ENCODE data around the gene KAZN. TPM values are rescaled to one million over a fixed set of nuclear protein-coding genes. Genes with fewer than 3 reads are reported as not detected.

Gene KAZN
- total RNA-seq, 2 donors from 2014 or later, result 3.4 to 12.2 TPM

DNA sequence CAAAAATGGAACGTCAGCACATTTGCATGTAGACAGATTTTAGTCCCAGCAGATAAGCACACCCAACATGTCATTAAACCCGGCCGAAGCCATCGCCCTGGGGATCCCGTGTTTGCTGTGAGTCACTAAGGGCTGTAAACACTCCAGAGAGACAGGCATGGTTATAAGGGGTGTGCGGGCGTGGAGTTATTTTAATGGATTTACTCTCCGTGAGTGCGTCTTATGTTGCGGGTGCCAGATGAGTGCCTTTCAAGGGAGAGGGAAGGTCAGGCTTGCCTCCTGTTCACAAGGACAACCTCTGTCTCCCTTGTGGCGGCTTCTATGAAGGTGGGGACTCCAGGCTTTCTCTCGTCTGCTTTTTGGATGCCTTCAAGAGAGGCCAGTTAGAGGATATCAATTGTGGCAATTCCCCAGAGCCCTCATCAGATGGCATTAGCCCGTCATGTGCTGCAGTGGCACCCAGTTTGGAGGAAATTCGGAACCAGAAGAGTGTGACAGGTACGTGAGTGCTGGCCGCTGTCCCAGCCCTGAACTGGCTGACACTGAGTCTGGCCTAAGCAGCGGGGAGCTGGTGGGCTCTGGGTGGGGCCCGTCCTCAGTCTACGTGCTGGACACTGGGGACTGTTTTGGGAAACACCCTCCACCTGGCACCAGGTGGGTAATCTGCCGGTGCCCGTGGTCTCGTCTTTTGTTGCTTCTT is 331.2 kb downstream of the KAZN start:
- peak in 3 of 4 donors; percentile 26 to 54 (median 32) for DNase-seq
- peaks cover 10% of the 10 kb centered on the region for H3K4me1 ChIP-seq
- TF ChIP-seq, protein P1, sequence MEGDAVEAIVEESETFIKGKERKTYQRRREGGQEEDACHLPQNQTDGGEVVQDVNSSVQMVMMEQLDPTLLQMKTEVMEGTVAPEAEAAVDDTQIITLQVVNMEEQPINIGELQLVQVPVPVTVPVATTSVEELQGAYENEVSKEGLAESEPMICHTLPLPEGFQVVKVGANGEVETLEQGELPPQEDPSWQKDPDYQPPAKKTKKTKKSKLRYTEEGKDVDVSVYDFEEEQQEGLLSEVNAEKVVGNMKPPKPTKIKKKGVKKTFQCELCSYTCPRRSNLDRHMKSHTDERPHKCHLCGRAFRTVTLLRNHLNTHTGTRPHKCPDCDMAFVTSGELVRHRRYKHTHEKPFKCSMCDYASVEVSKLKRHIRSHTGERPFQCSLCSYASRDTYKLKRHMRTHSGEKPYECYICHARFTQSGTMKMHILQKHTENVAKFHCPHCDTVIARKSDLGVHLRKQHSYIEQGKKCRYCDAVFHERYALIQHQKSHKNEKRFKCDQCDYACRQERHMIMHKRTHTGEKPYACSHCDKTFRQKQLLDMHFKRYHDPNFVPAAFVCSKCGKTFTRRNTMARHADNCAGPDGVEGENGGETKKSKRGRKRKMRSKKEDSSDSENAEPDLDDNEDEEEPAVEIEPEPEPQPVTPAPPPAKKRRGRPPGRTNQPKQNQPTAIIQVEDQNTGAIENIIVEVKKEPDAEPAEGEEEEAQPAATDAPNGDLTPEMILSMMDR (IDR thresholded peaks at IDR 0.05), result no peak
- TF ChIP-seq POLR2A (IDR thresholded peaks at IDR 0.05), result no peak
- ATAC-seq, result peak; percentile 30
- WGBS, 2 donors, result 71 to 77% methylated on average over 18 to 21 of the region's 22 CpGs
- no peak overlapping the region for H3K4me3 ChIP-seq
- H3K36me3 ChIP-seq (replicated peaks in 1 of 2; ENCODE audit: insufficient read depth in 1 of 2, low read depth in 2 of 2), result no peaks in the 10 kb centered on the region
- intact Hi-C loops (cut with DNase I), result no loop called here
- no peak overlapping the region for H3K27ac ChIP-seq
- no peaks in the 10 kb centered on the region for H3K9me3 ChIP-seq
- no peaks in the 10 kb centered on the region for H3K27me3 ChIP-seq

DNA sequence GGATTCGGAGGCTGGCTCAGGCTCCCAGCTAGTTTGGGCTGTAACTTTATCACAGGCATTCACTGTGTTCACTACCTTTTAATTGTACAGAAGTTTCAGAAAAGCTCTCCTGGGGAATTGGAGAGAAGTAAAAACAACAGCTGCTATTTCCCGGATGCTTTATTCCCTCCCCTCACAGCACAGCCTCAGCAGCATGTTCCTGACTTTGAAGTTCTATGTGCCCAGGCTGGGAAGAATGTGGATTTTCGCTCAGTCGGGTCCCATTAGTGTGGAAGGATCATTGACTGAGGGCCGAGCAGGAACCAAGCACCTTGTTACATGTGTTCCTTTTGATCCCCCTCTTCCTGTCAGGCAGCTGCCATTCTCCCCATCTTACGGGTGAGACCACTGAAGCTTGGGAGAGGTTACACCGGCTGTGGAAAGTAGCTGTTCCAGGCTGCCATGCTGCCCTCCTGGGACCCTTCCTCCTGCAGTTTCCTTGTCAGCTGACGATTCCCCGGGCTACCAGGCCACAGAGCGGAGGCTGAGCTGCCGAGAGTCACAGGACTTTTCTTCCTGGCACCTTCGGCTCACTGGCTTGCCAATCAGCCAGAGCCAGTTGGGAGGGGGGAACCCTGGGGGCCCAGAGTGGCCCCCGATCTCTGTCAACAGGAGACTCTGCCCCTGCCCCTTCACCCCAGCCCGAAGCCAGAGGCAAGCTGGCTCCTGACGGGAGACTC is 331.9 kb downstream of the KAZN start:
- TF ChIP-seq, protein P1 (IDR thresholded peaks at IDR 0.05), result no peak
- no peak for TF ChIP-seq POLR2A (IDR thresholded peaks at IDR 0.05)
- WGBS, 2 donors, result 84 to 89% methylated on average over 15 of the region's 15 CpGs
- H3K4me3 ChIP-seq, result no peak overlapping the region

DNA sequence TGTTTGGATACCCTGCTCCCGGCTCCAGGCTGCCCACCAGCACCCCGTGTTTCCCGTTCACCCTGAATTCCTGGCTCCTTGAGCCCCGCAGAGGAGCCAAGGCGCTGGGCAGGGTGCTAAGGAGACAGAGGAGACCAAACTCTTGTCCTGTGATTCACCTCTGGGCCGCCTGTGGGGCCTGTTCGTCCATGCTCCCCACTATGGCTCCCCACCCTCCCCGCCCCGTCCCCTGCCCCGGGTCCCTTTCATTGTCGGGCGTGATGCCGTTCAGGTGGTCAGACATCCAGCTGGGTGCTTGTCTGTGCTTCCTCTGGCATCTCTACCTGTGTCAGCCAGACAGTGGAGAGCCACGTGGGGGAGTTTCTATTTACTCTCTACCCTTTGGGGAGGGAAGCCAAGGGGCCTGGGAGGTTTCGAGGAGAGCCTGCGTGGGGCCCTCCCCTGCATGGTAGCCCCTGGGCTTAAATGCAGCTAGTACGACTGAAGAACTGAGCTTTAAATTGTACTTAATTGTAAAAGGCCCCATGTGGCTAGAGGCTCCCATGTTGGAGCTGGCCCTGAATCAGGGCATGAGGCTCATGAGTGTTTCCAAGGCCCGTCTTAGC is 333.7 kb downstream of the KAZN start:
- H3K9me3 ChIP-seq, result no peaks in the 10 kb centered on the region
- H3K4me3 ChIP-seq, result no peak overlapping the region
- no peaks in the 10 kb centered on the region for H3K27me3 ChIP-seq
- 93% methylated on average over 14 to 15 of the region's 18 CpGs for WGBS, 2 donors
- ATAC-seq, result no peak
- intact Hi-C loops (cut with DNase I), result no loop called here
- H3K36me3 ChIP-seq (replicated peaks in 1 of 2; ENCODE audit: insufficient read depth in 1 of 2, low read depth in 2 of 2), result no peaks in the 10 kb centered on the region
- H3K4me1 ChIP-seq, result no peaks in the 10 kb centered on the region
- no peak for DNase-seq
- TF ChIP-seq, protein P1 (IDR thresholded peaks at IDR 0.05), result no peak
- TF ChIP-seq POLR2A (IDR thresholded peaks at IDR 0.05), result no peak
- H3K27ac ChIP-seq, result no peak overlapping the region

More for the DNA sequence above, 331.9 kb downstream of the KAZN start:
- intact Hi-C loops (cut with DNase I), result no loop called here
- H3K27ac ChIP-seq, result no peak overlapping the region
- H3K36me3 ChIP-seq (replicated peaks in 1 of 2; ENCODE audit: insufficient read depth in 1 of 2, low read depth in 2 of 2), result no peaks in the 10 kb centered on the region
- DNase-seq (no peak), ATAC-seq (no peak)
- H3K27me3 ChIP-seq, result no peaks in the 10 kb centered on the region
- no peaks in the 10 kb centered on the region for H3K9me3 ChIP-seq
- H3K4me1 ChIP-seq, result peaks cover 3% of the 10 kb centered on the region

DNA sequence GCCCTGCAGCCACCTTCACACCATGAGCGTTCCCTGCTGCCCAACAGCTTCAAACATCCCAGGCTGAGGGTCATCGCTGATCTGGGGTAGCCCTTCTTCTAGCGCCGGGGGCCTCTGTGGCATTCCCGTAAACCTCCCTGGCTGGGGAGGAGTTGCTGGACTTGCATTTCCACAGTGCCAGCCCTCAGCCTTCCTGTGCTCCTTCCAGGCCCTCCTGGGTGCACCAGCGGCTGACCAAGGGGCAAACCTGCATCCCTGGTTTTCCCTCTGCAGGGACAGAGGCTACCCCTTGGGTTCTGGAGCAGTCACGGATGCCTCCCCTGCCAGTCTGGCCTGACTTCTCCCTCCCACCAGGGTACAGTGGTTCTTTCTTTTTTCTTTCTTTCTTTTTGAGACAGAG is 336.4 kb downstream of the KAZN start:
- no peak overlapping the region for H3K4me3 ChIP-seq
- 96% methylated on average over 7 of the region's 7 CpGs for WGBS, 2 donors
- H3K9me3 ChIP-seq, result no peaks in the 10 kb centered on the region
- H3K27ac ChIP-seq, result no peak overlapping the region
- no peaks in the 10 kb centered on the region for H3K36me3 ChIP-seq (replicated peaks in 1 of 2; ENCODE audit: insufficient read depth in 1 of 2, low read depth in 2 of 2)
- H3K27me3 ChIP-seq, result no peaks in the 10 kb centered on the region
- TF ChIP-seq, protein P1 (IDR thresholded peaks at IDR 0.05), result no peak
- no peaks in the 10 kb centered on the region for H3K4me1 ChIP-seq
- intact Hi-C loops (cut with DNase I), result no loop called here
- DNase-seq, result no peak
- ATAC-seq, result no peak

Measured in body of pancreas (tissue), 4 donors.